Cardiac muscle cell (in vitro differentiated cells and primary cell): ENCODE results near the gene KRT16. TPM values are rescaled to one million over a fixed set of nuclear protein-coding genes. Genes with fewer than 3 reads are reported as not detected.
"Not testable (repeated sequence)": the region's sequence is repeated elsewhere in the genome, so short reads cannot be mapped to it uniquely, and the experiment has no call there.

Experiments
- DNase-seq, 2 donors: peaks; one replicate each; pipeline versions ENCODE4 v3.0.0 to v3.0.0-alpha.2; 2010 to 2017; ENCODE audit warnings: low read depth in 1 of 2, low spot score in 1 of 2
- H3K27ac ChIP-seq: fragments of 200-600 bp; sonication (generic); 2 replicates; pipeline ENCODE4 v1.5.1; 2016
- H3K27me3 ChIP-seq: fragments of 200-600 bp; sonication (generic); 2 replicates; pipeline ENCODE4 v1.6.0; 2016; ENCODE audit warnings: control low read depth
- H3K36me3 ChIP-seq: fragments of 200-600 bp; sonication (generic); 2 replicates; pipeline ENCODE4 v1.5.1; 2016; ENCODE audit warnings: control low read depth
- H3K4me1 ChIP-seq: fragments of 200-600 bp; sonication (generic); 2 replicates; pipeline ENCODE4 v1.8.1; 2017; ENCODE audit warnings: low read depth, mild to moderate bottlenecking, mixed run types
- H3K4me3 ChIP-seq: fragments of 200-600 bp; sonication (generic); 2 replicates; pipeline ENCODE4 v1.5.1; 2016; ENCODE audit warnings: mild to moderate bottlenecking
- H3K9me3 ChIP-seq: fragments of 200-600 bp; sonication (generic); 2 replicates; pipeline ENCODE4 v1.5.1; 2017; ENCODE audit warnings: low read depth, mild to moderate bottlenecking, control low read depth
- polyA plus RNA-seq: library from polyadenylated mRNA; unstranded; fragments of >200 nt; fragmentation: Nextera tagmentation; extraction: Ambion mirVana; gene quantifications from 2 replicates; pipeline ENCODE4 v1.2.1, GENCODE V29; 2016
- total RNA-seq: library from RNA; depleted of rRNA; stranded (reverse); fragments of >200 nt; gene quantifications from 2 replicates; pipeline ENCODE4 v1.2.3, GENCODE V29; 2016
- TF ChIP-seq, protein P1 (sequence below): IDR thresholded peaks from 2 replicates; pipeline ENCODE4 v1.5.1; 2012; ENCODE audit warnings: low read depth, mild to moderate bottlenecking, low read length

KRT16 gene
- total and polyA plus RNA-seq, 2 experiments from 2014 or later: 0.16 TPM; not detected in 1

DNA sequence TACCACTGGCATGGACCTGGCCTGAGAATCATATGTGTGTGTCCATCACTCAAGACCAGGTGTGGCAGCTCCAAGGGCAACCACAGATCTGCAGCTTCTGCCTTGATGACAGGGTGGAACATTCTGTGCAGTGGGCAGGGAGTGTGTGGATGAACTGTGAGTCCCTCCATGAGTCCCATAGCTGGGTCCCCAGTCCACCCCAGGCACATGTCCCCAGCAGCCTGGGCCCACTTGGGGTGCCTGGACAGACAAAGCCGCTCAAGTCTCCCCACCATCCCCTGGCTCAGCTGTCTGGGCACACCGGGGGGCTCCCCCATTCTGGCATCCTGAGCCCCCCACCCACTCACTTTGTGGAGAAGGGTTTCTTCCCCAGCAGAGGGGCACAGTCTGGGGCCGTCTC lies 4.6 kb upstream of the KRT16 start:
- TF ChIP-seq, protein P1, sequence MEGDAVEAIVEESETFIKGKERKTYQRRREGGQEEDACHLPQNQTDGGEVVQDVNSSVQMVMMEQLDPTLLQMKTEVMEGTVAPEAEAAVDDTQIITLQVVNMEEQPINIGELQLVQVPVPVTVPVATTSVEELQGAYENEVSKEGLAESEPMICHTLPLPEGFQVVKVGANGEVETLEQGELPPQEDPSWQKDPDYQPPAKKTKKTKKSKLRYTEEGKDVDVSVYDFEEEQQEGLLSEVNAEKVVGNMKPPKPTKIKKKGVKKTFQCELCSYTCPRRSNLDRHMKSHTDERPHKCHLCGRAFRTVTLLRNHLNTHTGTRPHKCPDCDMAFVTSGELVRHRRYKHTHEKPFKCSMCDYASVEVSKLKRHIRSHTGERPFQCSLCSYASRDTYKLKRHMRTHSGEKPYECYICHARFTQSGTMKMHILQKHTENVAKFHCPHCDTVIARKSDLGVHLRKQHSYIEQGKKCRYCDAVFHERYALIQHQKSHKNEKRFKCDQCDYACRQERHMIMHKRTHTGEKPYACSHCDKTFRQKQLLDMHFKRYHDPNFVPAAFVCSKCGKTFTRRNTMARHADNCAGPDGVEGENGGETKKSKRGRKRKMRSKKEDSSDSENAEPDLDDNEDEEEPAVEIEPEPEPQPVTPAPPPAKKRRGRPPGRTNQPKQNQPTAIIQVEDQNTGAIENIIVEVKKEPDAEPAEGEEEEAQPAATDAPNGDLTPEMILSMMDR: no peak
- Histone ChIP-seq H3K27me3 (no peaks in the 10 kb centered on the region), H3K9me3 (no peaks in the 10 kb centered on the region), H3K27ac (no peak overlapping the region), H3K36me3 (no peaks in the 10 kb centered on the region), H3K4me1 (peaks cover 5% of the 10 kb centered on the region), H3K4me3 (no peak overlapping the region)
- DNase-seq: no peak

DNA sequence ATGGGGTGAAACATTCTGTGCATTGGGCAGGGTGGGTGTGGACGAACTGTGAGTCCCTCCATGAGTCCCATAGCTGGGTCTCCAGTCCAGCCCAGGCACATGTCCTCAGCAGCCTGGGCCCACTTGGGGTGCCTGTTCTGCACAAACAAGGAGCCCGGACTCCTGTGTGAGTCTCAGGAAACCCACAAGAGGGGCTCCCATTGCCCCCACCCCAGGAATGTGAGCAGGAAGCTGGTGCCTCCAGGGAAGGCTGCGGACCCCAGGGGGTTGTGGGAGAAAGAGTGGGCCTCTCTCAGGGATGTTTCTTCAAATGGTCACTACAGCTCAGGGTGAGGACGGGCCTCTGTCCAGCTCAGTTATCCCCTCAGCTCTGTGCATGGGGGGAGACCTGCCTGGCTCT lies 3.9 kb upstream of the KRT16 start:
- not testable (repeated sequence) for H3K36me3 ChIP-seq, H3K27ac ChIP-seq, H3K4me3 ChIP-seq, H3K27me3 ChIP-seq, H3K4me1 ChIP-seq, H3K9me3 ChIP-seq, DNase-seq

DNA sequence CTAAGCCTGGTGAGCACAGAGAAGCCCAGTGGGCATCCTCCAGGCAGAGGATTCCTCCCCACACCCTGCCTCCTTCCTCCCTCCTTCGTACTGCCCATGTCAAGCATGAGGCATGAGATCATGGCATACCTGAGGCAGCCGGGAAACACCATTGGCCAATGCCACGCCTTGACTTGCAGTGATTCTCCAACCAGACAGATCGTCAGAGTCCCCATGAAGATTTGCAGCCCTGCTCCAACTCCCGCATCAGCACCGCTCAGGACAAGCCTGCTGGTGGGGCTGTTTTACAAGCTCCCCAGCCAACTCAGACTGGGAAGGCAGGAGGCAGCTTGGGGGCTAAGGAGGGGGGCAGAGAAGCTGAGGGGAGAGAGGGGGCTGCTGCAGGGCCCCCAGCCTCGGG lies 2.9 kb upstream of the KRT16 start:
- Histone ChIP-seq H3K36me3 (no peaks in the 10 kb centered on the region), H3K27me3 (no peaks in the 10 kb centered on the region), H3K9me3 (no peaks in the 10 kb centered on the region), H3K4me3 (no peak overlapping the region), H3K4me1 (peaks cover 5% of the 10 kb centered on the region), H3K27ac (no peak overlapping the region)
- DNase-seq: no peak
- TF ChIP-seq, protein P1: no peak

DNA sequence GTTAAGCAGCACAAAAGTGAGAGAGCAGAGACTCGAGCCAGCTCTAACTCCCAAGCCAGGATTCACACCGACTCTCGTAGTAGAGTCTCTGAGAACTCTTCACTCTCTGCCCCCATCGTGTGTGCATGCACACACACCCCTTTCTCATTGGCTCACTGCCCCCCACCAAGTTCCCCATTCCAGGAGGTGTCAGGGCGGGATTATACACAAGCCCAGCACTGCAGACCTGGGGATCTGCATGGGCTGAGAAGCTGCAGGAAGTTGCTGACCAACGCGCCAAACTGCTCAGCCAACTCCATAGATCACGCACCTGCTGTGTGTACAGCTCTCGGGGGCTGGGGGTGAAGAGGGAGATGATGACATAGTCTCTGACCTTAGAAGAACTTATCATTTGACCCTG lies 2.2 kb upstream of the KRT16 start:
- H3K27ac ChIP-seq, H3K36me3 ChIP-seq, H3K4me1 ChIP-seq, H3K4me3 ChIP-seq, H3K27me3 ChIP-seq, DNase-seq, H3K9me3 ChIP-seq: not testable (repeated sequence)

DNA sequence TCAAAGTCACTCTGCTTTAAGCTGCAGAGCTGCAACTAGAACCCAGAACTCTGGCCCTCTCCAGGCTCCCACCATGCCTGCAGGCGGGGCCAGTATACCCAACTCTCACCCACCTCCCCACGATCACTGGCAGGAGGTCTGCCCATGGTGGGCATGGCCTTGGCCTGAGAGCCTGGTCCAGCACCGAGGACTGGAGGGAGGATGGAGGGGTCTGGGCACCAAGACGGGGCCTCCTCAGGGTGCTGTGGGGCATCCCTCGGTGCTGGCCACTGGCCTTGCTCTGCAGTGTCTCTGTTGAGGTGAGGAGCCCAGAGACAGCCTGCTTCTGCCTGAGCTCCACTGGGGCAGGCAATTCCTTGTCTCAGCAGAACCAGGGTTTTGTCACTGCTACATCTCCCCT lies 1.5 kb upstream of the KRT16 start:
- no peak for DNase-seq
- Histone ChIP-seq H3K36me3 (no peaks in the 10 kb centered on the region), H3K4me3 (no peak overlapping the region), H3K27me3 (no peaks in the 10 kb centered on the region), H3K9me3 (no peaks in the 10 kb centered on the region), H3K4me1 (peaks cover 5% of the 10 kb centered on the region), H3K27ac (no peak overlapping the region)
- TF ChIP-seq, protein P1: no peak

DNA sequence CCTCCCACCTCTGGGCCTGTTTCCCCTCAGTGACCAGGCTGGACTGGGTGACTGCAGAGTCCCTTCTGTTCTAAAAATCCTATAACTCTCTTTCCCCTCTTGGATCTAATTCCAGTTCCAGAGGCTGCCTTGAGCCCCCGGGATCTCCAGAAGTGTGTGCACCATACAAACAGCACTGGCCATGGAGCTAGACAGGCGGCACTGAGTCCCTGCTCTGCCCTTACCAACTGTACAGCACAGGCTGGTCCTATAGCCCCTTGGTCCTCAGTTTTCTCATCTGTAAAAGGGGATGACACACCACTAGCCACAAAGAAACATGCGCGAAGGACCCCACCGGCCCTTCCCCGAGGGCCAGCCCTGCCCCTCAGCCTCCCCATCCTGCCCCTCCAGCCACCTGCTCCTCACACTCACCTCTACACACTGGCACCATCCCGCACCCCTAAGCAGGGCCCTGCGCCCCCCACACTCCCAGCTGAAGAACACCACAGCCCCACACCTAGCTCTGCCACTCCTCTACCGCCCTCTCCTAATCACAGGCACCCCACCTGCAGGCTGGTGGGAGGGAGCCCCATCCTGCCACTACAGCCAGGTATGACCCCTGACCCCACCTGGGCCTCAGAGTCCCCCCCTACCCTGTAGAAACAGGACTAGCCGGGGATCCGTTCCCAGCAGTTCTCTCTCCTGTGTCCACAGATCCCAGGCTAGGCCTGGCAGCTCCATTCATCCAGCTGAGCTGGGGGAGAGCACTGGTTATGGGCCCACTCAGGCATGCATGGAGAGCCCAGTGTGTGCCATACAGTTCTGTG lies 913 bp upstream of the KRT16 start:
- TF ChIP-seq, protein P1: no peak

More for the DNA sequence above, 913 bp upstream of the KRT16 start:
- no peaks in the 10 kb centered on the region for H3K36me3 ChIP-seq
- no peak overlapping the region for H3K27ac ChIP-seq
- no peaks in the 10 kb centered on the region for H3K27me3 ChIP-seq
- H3K4me1 ChIP-seq: peaks cover 5% of the 10 kb centered on the region
- H3K4me3 ChIP-seq: no peak overlapping the region
- no peak for DNase-seq
- H3K9me3 ChIP-seq: no peaks in the 10 kb centered on the region
